GM21825 (cell line): Measurements from ENCODE around the gene HTT.

ENCODE experiments used
- ATAC-seq: cut with Tn5 transposase; IDR thresholded peaks from one replicate; pipeline ENCODE4 v1.9.1; 2021; ENCODE audit warnings: mild to moderate bottlenecking, moderate library complexity; ENCODE audit not compliant: unreplicated experiment

HTT gene

GRCh38 chr4:3217266-3217665, 142.8 kb downstream of the HTT start:
- no peak for ATAC-seq

- no peak for ATAC-seq
These were observed 143.3 kb downstream of the HTT start for GRCh38 chr4:3217771-3218170.

- no peak for ATAC-seq
These were observed 144.6 kb downstream of the HTT start for GRCh38 chr4:3218824-3219760.

GRCh38 chr4:3219761-3220475, 145.4 kb downstream of the HTT start:
- ATAC-seq, result no peak

GRCh38 chr4:3220476-3221183, 146.1 kb downstream of the HTT start:
- ATAC-seq, result no peak

GRCh38 chr4:3221184-3221494, 146.7 kb downstream of the HTT start:
- ATAC-seq, result no peak

- no peak for ATAC-seq
These were observed 147.5 kb downstream of the HTT start for GRCh38 chr4:3221996-3222395.

GRCh38 chr4:3223346-3223745, 148.9 kb downstream of the HTT start:
- no peak for ATAC-seq

- no peak for ATAC-seq
These were observed 149.7 kb downstream of the HTT start for GRCh38 chr4:3223956-3224748.

- ATAC-seq, result no peak
These were observed 150.8 kb downstream of the HTT start for GRCh38 chr4:3225071-3225850.

GRCh38 chr4:3225936-3226335, 151.5 kb downstream of the HTT start:
- no peak for ATAC-seq

GRCh38 chr4:3226467-3226866, 152.0 kb downstream of the HTT start:
- no peak for ATAC-seq

GRCh38 chr4:3226944-3227343, 152.5 kb downstream of the HTT start:
- ATAC-seq, result no peak

GRCh38 chr4:3227878-3228675, 153.6 kb downstream of the HTT start:
- ATAC-seq, result no peak

GRCh38 chr4:3228881-3229280, 154.4 kb downstream of the HTT start:
- no peak for ATAC-seq

GRCh38 chr4:3229328-3229727, 154.8 kb downstream of the HTT start:
- no peak for ATAC-seq

GRCh38 chr4:3229964-3230363, 155.5 kb downstream of the HTT start:
- no peak for ATAC-seq

GRCh38 chr4:3231471-3231870, 157.0 kb downstream of the HTT start:
- ATAC-seq, result no peak

- no peak for ATAC-seq
These were observed 157.5 kb downstream of the HTT start for GRCh38 chr4:3232001-3232400.
